Stimulated activated CD8-positive, alpha-beta memory T cell treated with anti-CD3 and anti-CD28 coated beads, Interleukin-2, amount 100 ng/mL, for 48 hours (primary cell): ENCODE results near the gene TRMO.
"Not testable (repeated sequence)": the region's sequence is repeated elsewhere in the genome, so short reads cannot be mapped to it uniquely, and the experiment has no call there.

Experiments
- DNase-seq, 2 donors: peaks; one replicate each; pipeline ENCODE4 v3.0.0-alpha.2; 2020; ENCODE audit warnings: low read depth in 2 of 2

Gene TRMO

GRCh38 chr9:97921959-97922724 lies at the start of gene TRMO:
TRMO (minus strand) TSS chr9:97922500; CDS start chr9:97922493, 7 bp downstream.
- peak; percentile 98 for DNase-seq

GRCh38 chr9:97970165-97970564 lies 47.9 kb upstream of the TRMO start:
- no peak for DNase-seq

GRCh38 chr9:97969014-97969413 lies 46.7 kb upstream of the TRMO start:
- DNase-seq, result no peak

GRCh38 chr9:97966493-97966892 lies 44.2 kb upstream of the TRMO start:
- DNase-seq, result no peak

GRCh38 chr9:97964901-97965300 lies 42.6 kb upstream of the TRMO start:
- DNase-seq, result no peak

- DNase-seq, result no peak
These were observed 40.9 kb upstream of the TRMO start for GRCh38 chr9:97963232-97963631.

- DNase-seq, result no peak
These were observed 40.3 kb upstream of the TRMO start for GRCh38 chr9:97962575-97962974.

- no peak for DNase-seq
These were observed 39.8 kb upstream of the TRMO start for GRCh38 chr9:97962136-97962535.

GRCh38 chr9:97961361-97961760 lies 39.1 kb upstream of the TRMO start:
- DNase-seq, result no peak

- not testable (repeated sequence) for DNase-seq
These were observed 38.5 kb upstream of the TRMO start for GRCh38 chr9:97960678-97961328.

GRCh38 chr9:97959585-97959984 lies 37.3 kb upstream of the TRMO start:
- DNase-seq, result no peak

GRCh38 chr9:97958812-97959511 lies 36.7 kb upstream of the TRMO start:
- no peak for DNase-seq

- no peak for DNase-seq
These were observed 34.0 kb upstream of the TRMO start for GRCh38 chr9:97956331-97956730.

GRCh38 chr9:97954550-97954989 lies 32.3 kb upstream of the TRMO start:
- DNase-seq, result peak; percentile 6 to 24

- DNase-seq, result not testable (repeated sequence)
These were observed 28.6 kb upstream of the TRMO start for GRCh38 chr9:97950873-97951272.

- not testable (repeated sequence) for DNase-seq
These were observed 24.8 kb upstream of the TRMO start for GRCh38 chr9:97947094-97947493.

GRCh38 chr9:97945470-97945869 lies 23.2 kb upstream of the TRMO start:
- not testable (repeated sequence) for DNase-seq

GRCh38 chr9:97944612-97945011 lies 22.3 kb upstream of the TRMO start:
- no peak for DNase-seq

- no peak for DNase-seq
These were observed 21.1 kb upstream of the TRMO start for GRCh38 chr9:97943308-97943855.

GRCh38 chr9:97941323-97941722 lies 19.0 kb upstream of the TRMO start:
- no peak for DNase-seq

- DNase-seq, result no peak
These were observed 18.4 kb upstream of the TRMO start for GRCh38 chr9:97940741-97941140.

- DNase-seq, result no peak
These were observed 17.9 kb upstream of the TRMO start for GRCh38 chr9:97940233-97940632.
